Gastroesophageal sphincter (tissue), 4 donors: ENCODE results near the gene CTR9. TPM values are rescaled to one million over a fixed set of nuclear protein-coding genes. Genes with fewer than 3 reads are reported as not detected.
A peak's percentile ranks its signal among the peaks of the same experiment; 100 is the strongest.

ENCODE experiments used
- ATAC-seq: fragments of 150-250 bp; one replicate; pipeline ENCODE4 v1.9.1; 2016; ENCODE audit warnings: mild to moderate bottlenecking, moderate library complexity
- H3K27ac ChIP-seq, 4 donors: fragments of 200-600 bp; sonication (generic) in 3 of 4; 1 replicate in 3 of 4; 2 replicates in 1 of 4; pipeline ENCODE4 v1.5.1; 2016 to 2019
- H3K27me3 ChIP-seq: fragments of 200-600 bp; sonication (generic); one replicate; pipeline ENCODE4 v1.5.1; 2019
- H3K36me3 ChIP-seq, 2 donors: fragments of 200-600 bp; sonication (generic); one replicate each; pipeline ENCODE4 v1.5.1; 2019; ENCODE audit warnings: control low read depth in 1 of 2
- H3K4me1 ChIP-seq, 3 donors: fragments of 200-600 bp; sonication (generic); 1 replicate in 2 of 3; 2 replicates in 1 of 3; pipeline ENCODE4 v1.5.1; 2016 to 2019; ENCODE audit warnings: control low read depth in 2 of 3
- H3K4me3 ChIP-seq, 2 donors: fragments of 200-600 bp; sonication (generic); one replicate each; pipeline ENCODE4 v1.5.1; 2019; ENCODE audit warnings: mild to moderate bottlenecking in 1 of 2, moderate library complexity in 1 of 2
- H3K9me3 ChIP-seq, 3 donors: fragments of 200-600 bp; sonication (generic); one replicate each; pipeline ENCODE4 v1.5.1; 2017 to 2019; ENCODE audit warnings: control low read depth in 2 of 3
- CTCF ChIP-seq, 4 experiments: fragments of 200-600 bp in 2 of 4; fragments of 450-650 bp in 2 of 4; sonication (generic) in 1 of 4; IDR thresholded peaks; one replicate each; pipeline ENCODE4 v1.5.1; 2017 to 2019; ENCODE audit warnings: antibody characterized with exemption in 4 of 4, mild to moderate bottlenecking in 2 of 4, moderate library complexity in 2 of 4
- EP300 ChIP-seq: sonication (generic); formaldehyde crosslinking; IDR thresholded peaks from one replicate; pipeline ENCODE4 v1.6.1; 2017; ENCODE audit warnings: antibody characterized with exemption, mild to moderate bottlenecking
- POLR2A ChIP-seq, 2 donors: fragments of 450-650 bp; IDR thresholded peaks; one replicate each; pipeline ENCODE4 v1.6.1; 2017; ENCODE audit warnings: antibody characterized with exemption in 2 of 2, mild to moderate bottlenecking in 2 of 2, moderate library complexity in 1 of 2
- POLR2AphosphoS5 ChIP-seq: sonication (generic); formaldehyde crosslinking; IDR thresholded peaks from one replicate; pipeline ENCODE4 v1.6.1; 2017; ENCODE audit warnings: antibody characterized with exemption
- WGBS, 2 donors: methylation state at CpG; one replicate each; pipeline ENCODE4 v1.1.5; 2018; ENCODE audit warnings: low coverage in 1 of 2; 5-methylcytosine and 5-hydroxymethylcytosine counted together
- total RNA-seq, 4 donors: library from RNA; depleted of rRNA; stranded (reverse); fragments of >200 nt; gene quantifications; one replicate each; pipeline ENCODE4 v1.1.0, GENCODE V29; 2016

The CTR9 gene
- total RNA-seq, 4 donors from 2014 or later: 18.1 to 21.8 (median 20.9) TPM

- no peaks in the 10 kb centered on the region for H3K27me3 ChIP-seq
- no peak for TF ChIP-seq POLR2A (IDR thresholded peaks at IDR 0.05)
- no peak for TF ChIP-seq CTCF (IDR thresholded peaks at IDR 0.05)
- no peak for TF ChIP-seq POLR2AphosphoS5
- no peak for TF ChIP-seq EP300
- H3K36me3 ChIP-seq: peaks cover 0 to 10% of the 10 kb centered on the region in 2 donors
- no peaks in the 10 kb centered on the region for H3K9me3 ChIP-seq
- no peak for ATAC-seq
- no peak overlapping the region for H3K4me3 ChIP-seq
- H3K27ac ChIP-seq: no peak overlapping the region
- 61 to 68% methylated on average over 5 to 8 of the region's 10 CpGs for WGBS, 2 donors
- H3K4me1 ChIP-seq: no peaks in the 10 kb centered on the region
Measured at GRCh38 chr11:10784232-10785145, 33.4 kb downstream of the CTR9 start.

GRCh38 chr11:10785146-10785474 lies 34.1 kb downstream of the CTR9 start:
- WGBS, 2 donors: 69% methylated on average over 4 of the region's 4 CpGs; no CpG with 5 or more reads in 1 of the 2 donors
- Histone ChIP-seq H3K4me1 (no peaks in the 10 kb centered on the region), H3K27ac (no peak overlapping the region), H3K9me3 (no peaks in the 10 kb centered on the region), H3K27me3 (no peaks in the 10 kb centered on the region), H3K36me3 (peaks cover 0 to 6% of the 10 kb centered on the region in 2 donors), H3K4me3 (no peak overlapping the region)
- no peak for ATAC-seq
- TF ChIP-seq EP300 (no peak), POLR2AphosphoS5 (no peak), POLR2A (IDR thresholded peaks at IDR 0.05) (no peak), CTCF (IDR thresholded peaks at IDR 0.05) (no peak)

GRCh38 chr11:10786451-10786850 lies 35.4 kb downstream of the CTR9 start:
- Histone ChIP-seq H3K4me3 (no peak overlapping the region), H3K27me3 (no peaks in the 10 kb centered on the region), H3K36me3 (no peaks in the 10 kb centered on the region), H3K9me3 (no peaks in the 10 kb centered on the region), H3K4me1 (no peaks in the 10 kb centered on the region), H3K27ac (no peak overlapping the region)
- TF ChIP-seq POLR2A (IDR thresholded peaks at IDR 0.05) (no peak), CTCF (IDR thresholded peaks at IDR 0.05) (no peak), POLR2AphosphoS5 (no peak), EP300 (no peak)
- 80% methylated on average over 1 of the region's 5 CpGs; no CpG with 5 or more reads in 1 of the 2 donors for WGBS, 2 donors
- no peak for ATAC-seq

GRCh38 chr11:10792385-10793068 lies 41.5 kb downstream of the CTR9 start:
- WGBS, 2 donors: 13 to 22% methylated on average over 4 of the region's 24 CpGs
- no peak for TF ChIP-seq POLR2AphosphoS5
- TF ChIP-seq CTCF (IDR thresholded peaks at IDR 0.05): peak; percentile 79 to 97 (median 92)
- Histone ChIP-seq H3K27me3 (no peaks in the 10 kb centered on the region), H3K36me3 (peaks cover 0 to 20% of the 10 kb centered on the region in 2 donors), H3K27ac (no peak overlapping the region), H3K4me1 (peaks cover 0 to 9% (median 3%) of the 10 kb centered on the region in 3 donors), H3K9me3 (no peaks in the 10 kb centered on the region), H3K4me3 (peak overlapping the region in 1 of 2 donors; percentile 16)
- ATAC-seq: peak; percentile 92
